Prostate gland (tissue), 2 donors: ENCODE results near the gene POLL. TPM values are rescaled to one million over a fixed set of nuclear protein-coding genes. Genes with fewer than 3 reads are reported as not detected.

Source experiments
- DNase-seq: peaks from one replicate; pipeline ENCODE4 v3.0.0-alpha.2; 2019; ENCODE audit warnings: low spot score
- H3K27ac ChIP-seq, 2 donors: fragments of 200-600 bp; sonication (generic); 2 replicates each; pipeline ENCODE4 v1.5.1; 2017 to 2019
- H3K27me3 ChIP-seq: fragments of 200-600 bp; sonication (generic); replicated peaks from 2 replicates; pipeline ENCODE4 v1.5.1; 2019; ENCODE audit not compliant: insufficient read depth
- H3K36me3 ChIP-seq, 2 donors: fragments of 200-600 bp; sonication (generic); 1 replicate in 1 of 2; 2 replicates in 1 of 2; pipeline versions ENCODE4 v1.5.1 to v1.8.1; 2017 to 2019
- H3K4me1 ChIP-seq: fragments of 200-600 bp; sonication (generic); replicated peaks from 2 replicates; pipeline ENCODE4 v1.5.1; 2019
- H3K4me3 ChIP-seq, 2 donors: fragments of 200-600 bp; sonication (generic); 2 replicates each; pipeline ENCODE4 v1.5.1; 2017 to 2019
- H3K9me3 ChIP-seq: fragments of 200-600 bp; sonication (generic); 2 replicates; pipeline ENCODE4 v1.5.1; 2017
- POLR2A ChIP-seq: fragments of 450-650 bp; IDR thresholded peaks from one replicate; pipeline ENCODE4 v1.6.1; 2016; ENCODE audit warnings: antibody characterized with exemption, mild to moderate bottlenecking
- POLR2AphosphoS5 ChIP-seq: sonication (generic); formaldehyde crosslinking; IDR thresholded peaks from one replicate; pipeline ENCODE4 v1.6.1; 2017; ENCODE audit warnings: antibody characterized with exemption
- WGBS: methylation state at CpG from one replicate; pipeline ENCODE4 v1.1.5; 2018; 5-methylcytosine and 5-hydroxymethylcytosine counted together
- intact Hi-C: fragments of 100-400 bp; cut with DNase I; formaldehyde crosslinking; loops from one replicate; pipeline ENCODE4 v1.14.2; 2022
- total RNA-seq, 2 donors: library from RNA; depleted of rRNA; stranded (reverse); fragments of >200 nt; gene quantifications; one replicate each; pipeline ENCODE4 v1.1.0, GENCODE V29; 2016
- TF ChIP-seq, protein P1 (sequence below), 4 experiments: fragments of 200-600 bp in 2 of 4; fragments of 450-650 bp in 2 of 4; sonication (generic) in 2 of 4; IDR thresholded peaks; 1 replicate in 3 of 4; 2 replicates in 1 of 4; pipeline ENCODE4 v1.5.1; 2016 to 2019; ENCODE audit warnings: antibody characterized with exemption in 4 of 4, mild to moderate bottlenecking in 2 of 4, moderate library complexity in 2 of 4

The POLL gene
- total RNA-seq, 2 donors from 2014 or later, result 23.2 to 44.7 TPM

GRCh38 chr10:101558671-101559595, 29.1 kb downstream of the POLL start:
- no peak overlapping the region for H3K4me3 ChIP-seq
- H3K4me1 ChIP-seq, result no peaks in the 10 kb centered on the region
- no peaks in the 10 kb centered on the region for H3K27me3 ChIP-seq
- TF ChIP-seq POLR2A (no peak), POLR2AphosphoS5 (no peak)
- TF ChIP-seq, protein P1, sequence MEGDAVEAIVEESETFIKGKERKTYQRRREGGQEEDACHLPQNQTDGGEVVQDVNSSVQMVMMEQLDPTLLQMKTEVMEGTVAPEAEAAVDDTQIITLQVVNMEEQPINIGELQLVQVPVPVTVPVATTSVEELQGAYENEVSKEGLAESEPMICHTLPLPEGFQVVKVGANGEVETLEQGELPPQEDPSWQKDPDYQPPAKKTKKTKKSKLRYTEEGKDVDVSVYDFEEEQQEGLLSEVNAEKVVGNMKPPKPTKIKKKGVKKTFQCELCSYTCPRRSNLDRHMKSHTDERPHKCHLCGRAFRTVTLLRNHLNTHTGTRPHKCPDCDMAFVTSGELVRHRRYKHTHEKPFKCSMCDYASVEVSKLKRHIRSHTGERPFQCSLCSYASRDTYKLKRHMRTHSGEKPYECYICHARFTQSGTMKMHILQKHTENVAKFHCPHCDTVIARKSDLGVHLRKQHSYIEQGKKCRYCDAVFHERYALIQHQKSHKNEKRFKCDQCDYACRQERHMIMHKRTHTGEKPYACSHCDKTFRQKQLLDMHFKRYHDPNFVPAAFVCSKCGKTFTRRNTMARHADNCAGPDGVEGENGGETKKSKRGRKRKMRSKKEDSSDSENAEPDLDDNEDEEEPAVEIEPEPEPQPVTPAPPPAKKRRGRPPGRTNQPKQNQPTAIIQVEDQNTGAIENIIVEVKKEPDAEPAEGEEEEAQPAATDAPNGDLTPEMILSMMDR (IDR thresholded peaks at IDR 0.05), result no peak
- intact Hi-C loops, result no loop called here
- no peak overlapping the region for H3K27ac ChIP-seq
- H3K9me3 ChIP-seq, result no peaks in the 10 kb centered on the region
- DNase-seq, result no peak
- WGBS, result 42% methylated on average over 18 of the region's 18 CpGs
- H3K36me3 ChIP-seq, result no peaks in the 10 kb centered on the region

- Histone ChIP-seq H3K27ac (no peak overlapping the region), H3K27me3 (no peaks in the 10 kb centered on the region), H3K4me1 (no peaks in the 10 kb centered on the region), H3K9me3 (no peaks in the 10 kb centered on the region), H3K4me3 (no peak overlapping the region), H3K36me3 (no peaks in the 10 kb centered on the region)
- intact Hi-C loops, result no loop called here
- TF ChIP-seq, protein P1 (IDR thresholded peaks at IDR 0.05), result no peak
- TF ChIP-seq POLR2A (no peak), POLR2AphosphoS5 (no peak)
- no peak for DNase-seq
- WGBS, result 47% methylated on average over 2 of the region's 2 CpGs
Measured at GRCh38 chr10:101558204-101558603, 29.9 kb downstream of the POLL start.

- no peak overlapping the region for H3K27ac ChIP-seq
- H3K4me1 ChIP-seq, result no peaks in the 10 kb centered on the region
- 90% methylated on average over 2 of the region's 2 CpGs for WGBS
- TF ChIP-seq, protein P1 (IDR thresholded peaks at IDR 0.05), result no peak
- no peak for TF ChIP-seq POLR2AphosphoS5
- no peak for TF ChIP-seq POLR2A
- no peaks in the 10 kb centered on the region for H3K27me3 ChIP-seq
- no peak overlapping the region for H3K4me3 ChIP-seq
- H3K9me3 ChIP-seq, result no peaks in the 10 kb centered on the region
- intact Hi-C loops, result no loop called here
- no peaks in the 10 kb centered on the region for H3K36me3 ChIP-seq
- DNase-seq, result no peak
Measured at GRCh38 chr10:101557541-101557940, 30.5 kb downstream of the POLL start.

GRCh38 chr10:101552442-101552841, 35.6 kb downstream of the POLL start:
- Histone ChIP-seq H3K4me3 (no peak overlapping the region), H3K27me3 (no peaks in the 10 kb centered on the region), H3K9me3 (no peaks in the 10 kb centered on the region), H3K27ac (no peak overlapping the region), H3K36me3 (no peaks in the 10 kb centered on the region), H3K4me1 (no peaks in the 10 kb centered on the region)
- intact Hi-C loops, result no loop called here
- 93% methylated on average over 3 of the region's 3 CpGs for WGBS
- DNase-seq, result no peak
- TF ChIP-seq POLR2A, result no peak
- TF ChIP-seq POLR2AphosphoS5, result no peak
- TF ChIP-seq, protein P1 (IDR thresholded peaks at IDR 0.05), result no peak

- 90% methylated on average over 2 of the region's 2 CpGs for WGBS
Measured at GRCh38 chr10:101550965-101551364, 37.1 kb downstream of the POLL start.

More at GRCh38 chr10:101550965-101551364, 37.1 kb downstream of the POLL start:
- no peaks in the 10 kb centered on the region for H3K4me1 ChIP-seq
- H3K9me3 ChIP-seq, result no peaks in the 10 kb centered on the region
- H3K27ac ChIP-seq, result no peak overlapping the region
- H3K36me3 ChIP-seq, result no peaks in the 10 kb centered on the region
- intact Hi-C loops, result no loop called here
- DNase-seq, result no peak
- no peaks in the 10 kb centered on the region for H3K27me3 ChIP-seq
- no peak overlapping the region for H3K4me3 ChIP-seq
- TF ChIP-seq POLR2A (no peak), POLR2AphosphoS5 (no peak)
- TF ChIP-seq, protein P1 (IDR thresholded peaks at IDR 0.05), result no peak
